ENCODE data around the gene SESN1. TPM values are rescaled to one million over a fixed set of nuclear protein-coding genes. Genes with fewer than 3 reads are reported as not detected.

The SESN1 gene
- total RNA-seq, 2 donors from 2014 or later: 69.6 to 97.3 TPM

DNA sequence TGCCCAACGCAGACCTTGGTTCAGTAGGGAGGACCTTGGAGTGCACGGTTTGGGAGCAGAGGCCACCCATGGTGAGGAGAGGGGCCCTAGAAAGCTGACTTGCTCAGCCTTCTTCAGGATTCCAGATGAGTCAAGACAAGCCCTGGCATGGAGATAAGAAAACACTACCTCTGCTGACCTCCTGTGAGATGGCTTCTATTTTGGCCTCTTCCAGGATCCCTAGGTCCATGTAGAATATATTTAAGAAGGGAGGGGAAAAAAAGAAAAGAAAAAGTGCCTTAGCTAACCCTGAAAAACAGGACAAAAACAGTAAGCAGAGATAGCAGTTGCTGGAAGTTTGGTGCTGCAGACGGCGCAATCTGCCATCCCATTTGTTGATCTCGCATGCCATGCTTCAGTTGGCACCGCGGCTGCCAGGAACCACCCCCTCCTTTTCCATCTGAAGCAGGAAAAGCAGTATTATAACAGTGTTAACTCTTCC, 146.4 kb downstream of the SESN1 start:
- H3K27ac Mint-ChIP-seq: no peak overlapping the region
- H3K4me3 Mint-ChIP-seq: no peak overlapping the region
- H3K9me3 ChIP-seq (ENCODE audit: control insufficient read depth, low read length, poor library complexity, severe bottlenecking): no peaks in the 10 kb centered on the region
- no peaks in the 10 kb centered on the region for H3K36me3 Mint-ChIP-seq (ENCODE audit: low read depth)
- H3K4me1 Mint-ChIP-seq: peaks cover 17% of the 10 kb centered on the region
- H3K27me3 Mint-ChIP-seq: no peaks in the 10 kb centered on the region
- ATAC-seq (no peak), DNase-seq (no peak)

DNA sequence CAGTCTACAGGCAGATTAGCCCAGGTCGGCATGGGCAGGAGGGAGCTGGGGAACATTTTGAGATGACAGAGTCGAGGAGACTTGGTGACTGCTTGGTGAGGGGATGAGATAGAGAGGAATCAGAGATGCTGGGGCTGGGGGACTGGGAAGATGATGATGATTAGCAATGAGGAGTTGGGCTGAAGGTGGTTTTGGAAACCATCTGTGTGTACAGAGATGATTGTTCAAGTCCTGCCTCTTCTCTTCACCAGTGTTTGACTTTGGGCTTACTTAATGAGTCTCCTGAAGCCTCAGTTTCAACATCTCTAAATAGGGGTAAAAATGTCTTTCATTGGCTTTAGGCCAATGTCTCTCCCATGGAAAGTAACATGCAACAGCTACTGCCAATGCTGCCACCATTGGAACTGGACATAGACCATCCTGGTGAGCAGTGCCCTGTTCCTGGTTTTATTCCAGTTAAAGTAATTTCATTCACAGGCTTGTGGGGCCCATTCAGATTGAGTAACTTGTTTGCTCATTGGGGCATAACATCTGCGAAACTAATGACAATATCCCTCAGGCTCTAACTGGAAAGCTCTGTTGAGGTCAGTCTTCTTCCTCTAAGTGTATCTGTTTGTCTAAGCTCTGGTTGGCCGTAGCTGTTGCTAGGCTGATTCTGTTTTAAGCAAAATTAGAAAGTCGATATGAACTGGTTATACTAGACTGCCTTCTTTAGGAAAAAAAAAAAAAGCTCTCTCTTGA, 147.4 kb downstream of the SESN1 start:
- H3K9me3 ChIP-seq (ENCODE audit: control insufficient read depth, low read length, poor library complexity, severe bottlenecking): no peaks in the 10 kb centered on the region
- H3K27me3 Mint-ChIP-seq: no peaks in the 10 kb centered on the region
- H3K27ac Mint-ChIP-seq: no peak overlapping the region
- H3K36me3 Mint-ChIP-seq (ENCODE audit: low read depth): no peaks in the 10 kb centered on the region
- DNase-seq (no peak), ATAC-seq (no peak)
- H3K4me3 Mint-ChIP-seq: no peak overlapping the region
- peaks cover 23% of the 10 kb centered on the region for H3K4me1 Mint-ChIP-seq

DNA sequence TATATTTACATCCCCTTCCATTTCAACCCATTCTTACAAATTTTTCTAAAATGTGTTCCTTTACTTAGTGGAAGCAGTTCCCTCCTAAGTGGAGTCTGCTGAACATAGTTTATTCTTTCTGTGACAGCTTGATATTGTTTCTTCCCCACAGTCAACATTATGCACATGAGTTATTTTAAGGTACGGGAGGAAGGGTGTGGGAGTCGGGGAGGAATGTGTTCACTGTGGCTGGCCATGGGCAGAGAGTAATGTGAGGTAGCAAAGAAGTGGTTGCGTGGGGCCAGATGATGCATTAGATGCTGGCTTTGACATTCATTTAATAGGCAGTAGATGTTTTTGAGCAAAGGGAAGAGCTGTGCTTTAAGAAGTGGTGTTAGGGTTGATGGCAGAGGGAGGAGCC, 148.0 kb downstream of the SESN1 start:
- Mint-ChIP-seq H3K4me1 (peaks cover 24% of the 10 kb centered on the region), H3K4me3 (no peak overlapping the region), H3K27ac (no peak overlapping the region), H3K36me3 (ENCODE audit: low read depth) (no peaks in the 10 kb centered on the region), H3K27me3 (no peaks in the 10 kb centered on the region)
- H3K9me3 ChIP-seq (ENCODE audit: control insufficient read depth, low read length, poor library complexity, severe bottlenecking): no peaks in the 10 kb centered on the region
- DNase-seq (no peak), ATAC-seq (no peak)

GRCh38 chr6:108945681-108946159, 148.9 kb downstream of the SESN1 start:
- no peak overlapping the region for H3K4me3 Mint-ChIP-seq
- H3K27ac Mint-ChIP-seq: no peak overlapping the region
- H3K4me1 Mint-ChIP-seq: peaks cover 27% of the 10 kb centered on the region
- H3K9me3 ChIP-seq (ENCODE audit: control insufficient read depth, low read length, poor library complexity, severe bottlenecking): no peaks in the 10 kb centered on the region
- H3K36me3 Mint-ChIP-seq (ENCODE audit: low read depth): no peaks in the 10 kb centered on the region
- ATAC-seq: no peak
- DNase-seq: no peak
- H3K27me3 Mint-ChIP-seq: no peaks in the 10 kb centered on the region

DNA sequence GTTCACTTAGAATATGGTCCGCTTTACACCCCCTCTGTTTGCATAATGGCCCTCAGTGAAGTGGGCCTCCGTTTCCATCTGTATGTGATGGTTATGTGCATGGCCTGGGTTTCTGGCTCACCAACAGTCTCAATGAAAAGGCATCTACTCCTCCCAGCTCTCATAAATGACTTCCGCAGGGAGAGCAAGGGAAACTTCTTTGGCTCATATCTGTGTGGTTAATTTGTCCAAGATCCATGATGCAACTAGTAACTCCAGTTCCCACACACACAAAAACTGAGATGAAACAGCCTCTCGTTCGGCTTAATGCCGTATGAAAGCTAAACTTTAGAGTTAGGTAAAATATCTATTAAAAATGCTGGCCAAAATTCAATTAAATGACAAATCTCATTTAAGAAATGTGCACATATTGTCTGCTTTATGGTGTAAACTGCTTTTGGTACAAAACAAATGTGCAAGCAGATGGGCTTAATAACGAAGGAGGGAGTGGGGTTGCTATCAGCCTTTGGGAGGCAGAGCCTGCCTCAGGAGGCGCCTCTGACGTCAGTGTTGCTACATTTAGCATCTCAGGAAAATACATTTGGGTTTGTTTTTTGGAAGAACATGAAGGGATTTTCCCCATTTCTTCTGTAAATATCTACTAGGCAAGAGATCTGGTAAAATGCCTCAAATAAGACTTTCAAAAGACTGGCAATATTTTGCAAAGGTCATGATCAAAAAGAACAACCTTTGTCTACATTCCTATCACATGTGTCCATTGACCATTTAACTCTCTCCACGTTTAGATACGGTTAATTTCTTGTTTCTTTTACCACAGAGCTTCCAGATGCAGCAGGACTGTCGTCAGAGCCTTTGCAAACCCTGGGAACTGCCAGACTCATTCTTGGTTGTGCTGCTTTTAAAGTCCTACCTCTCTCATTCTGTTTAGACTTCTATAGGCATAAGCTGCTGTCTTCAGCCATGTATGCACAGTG, 149.7 kb downstream of the SESN1 start:
- H3K27ac Mint-ChIP-seq: peak overlapping the region; percentile 62
- H3K27me3 Mint-ChIP-seq: no peaks in the 10 kb centered on the region
- no peak overlapping the region for H3K4me3 Mint-ChIP-seq
- ATAC-seq: no peak
- no peak for DNase-seq
- no peaks in the 10 kb centered on the region for H3K9me3 ChIP-seq (ENCODE audit: control insufficient read depth, low read length, poor library complexity, severe bottlenecking)
- H3K4me1 Mint-ChIP-seq: peaks cover 27% of the 10 kb centered on the region
- peaks cover 1% of the 10 kb centered on the region for H3K36me3 Mint-ChIP-seq (ENCODE audit: low read depth)

GRCh38 chr6:108944071-108944470, 150.6 kb downstream of the SESN1 start:
- Mint-ChIP-seq H3K27me3 (no peaks in the 10 kb centered on the region), H3K4me3 (no peak overlapping the region), H3K27ac (peak overlapping the region; percentile 62), H3K36me3 (ENCODE audit: low read depth) (peaks cover 2% of the 10 kb centered on the region), H3K4me1 (peaks cover 29% of the 10 kb centered on the region)
- H3K9me3 ChIP-seq (ENCODE audit: control insufficient read depth, low read length, poor library complexity, severe bottlenecking): no peaks in the 10 kb centered on the region
- DNase-seq: no peak
- ATAC-seq: no peak

DNA sequence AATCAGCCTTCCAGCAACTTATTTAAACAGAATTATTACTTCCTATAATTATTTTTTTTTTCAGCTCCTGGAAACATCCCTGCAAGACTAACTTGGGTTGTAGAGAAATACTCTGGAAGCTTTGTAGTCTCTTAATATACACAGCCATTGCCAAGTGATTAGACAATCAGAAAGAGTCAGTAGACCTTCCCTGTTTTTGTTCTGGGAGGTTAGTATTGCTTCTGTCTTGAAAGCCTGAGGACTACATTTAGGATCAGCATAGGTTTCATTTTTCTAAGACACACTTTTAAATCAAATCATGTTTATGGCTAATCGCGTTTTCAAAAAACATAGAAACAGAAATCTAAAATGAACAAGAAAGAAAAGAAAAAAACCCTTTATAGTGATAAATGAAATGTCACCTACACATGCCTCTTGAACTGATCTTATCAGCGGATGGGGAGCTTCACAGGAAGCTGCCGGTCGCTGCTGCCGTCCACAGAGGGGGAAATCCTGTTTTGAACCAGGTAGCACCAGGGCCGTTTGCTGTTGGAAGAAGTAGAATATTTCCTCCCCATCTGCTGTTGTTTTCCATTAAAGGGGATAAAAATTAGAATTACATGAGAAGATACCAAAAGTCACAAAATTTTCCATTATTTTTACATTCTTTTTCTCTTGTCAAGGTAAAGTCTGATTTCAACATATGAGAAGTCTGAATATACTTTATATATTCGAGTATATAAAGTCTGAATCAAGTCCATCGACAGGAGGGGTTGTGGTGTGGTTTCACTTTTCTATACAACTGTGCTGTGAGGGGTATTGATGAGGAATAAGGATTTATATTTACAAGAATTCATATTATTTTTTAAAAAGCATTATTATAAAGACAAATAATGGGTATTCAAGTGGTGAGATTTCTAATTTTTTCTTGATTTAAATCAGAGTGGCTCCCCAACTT, 151.8 kb downstream of the SESN1 start:
- peak; percentile 45 to 52 (median 47) for DNase-seq
- Mint-ChIP-seq H3K4me3 (peak overlapping the region; percentile 79), H3K27ac (peak overlapping the region; percentile 94), H3K27me3 (no peaks in the 10 kb centered on the region), H3K4me1 (peaks cover 26% of the 10 kb centered on the region), H3K36me3 (ENCODE audit: low read depth) (peaks cover 2% of the 10 kb centered on the region)
- ATAC-seq: peak; percentile 100
- no peaks in the 10 kb centered on the region for H3K9me3 ChIP-seq (ENCODE audit: control insufficient read depth, low read length, poor library complexity, severe bottlenecking)

GRCh38 chr6:108941859-108942258, 152.8 kb downstream of the SESN1 start:
- no peak for DNase-seq
- Mint-ChIP-seq H3K27me3 (no peaks in the 10 kb centered on the region), H3K4me1 (peaks cover 28% of the 10 kb centered on the region), H3K4me3 (no peak overlapping the region), H3K36me3 (ENCODE audit: low read depth) (peaks cover 4% of the 10 kb centered on the region), H3K27ac (peak overlapping the region; percentile 94)
- no peaks in the 10 kb centered on the region for H3K9me3 ChIP-seq (ENCODE audit: control insufficient read depth, low read length, poor library complexity, severe bottlenecking)
- no peak for ATAC-seq

- peaks cover 29% of the 10 kb centered on the region for H3K4me1 Mint-ChIP-seq
- no peaks in the 10 kb centered on the region for H3K27me3 Mint-ChIP-seq
- ATAC-seq (no peak), DNase-seq (no peak)
- H3K36me3 Mint-ChIP-seq (ENCODE audit: low read depth): peaks cover 4% of the 10 kb centered on the region
- no peak overlapping the region for H3K27ac Mint-ChIP-seq
- no peak overlapping the region for H3K4me3 Mint-ChIP-seq
- H3K9me3 ChIP-seq (ENCODE audit: control insufficient read depth, low read length, poor library complexity, severe bottlenecking): no peaks in the 10 kb centered on the region
These were observed 153.4 kb downstream of the SESN1 start for GRCh38 chr6:108941281-108941680.

- no peak for ATAC-seq
- no peak overlapping the region for H3K27ac Mint-ChIP-seq
These were observed 153.9 kb downstream of the SESN1 start for GRCh38 chr6:108940741-108941140.

GRCh38 chr6:108937170-108937569, 157.5 kb downstream of the SESN1 start:
- ATAC-seq (no peak), DNase-seq (no peak)
- H3K4me1 Mint-ChIP-seq: peaks cover 15% of the 10 kb centered on the region
- H3K9me3 ChIP-seq (ENCODE audit: control insufficient read depth, low read length, poor library complexity, severe bottlenecking): no peaks in the 10 kb centered on the region
- peaks cover 4% of the 10 kb centered on the region for H3K36me3 Mint-ChIP-seq (ENCODE audit: low read depth)
- no peak overlapping the region for H3K27ac Mint-ChIP-seq
- H3K27me3 Mint-ChIP-seq: no peaks in the 10 kb centered on the region
- H3K4me3 Mint-ChIP-seq: no peak overlapping the region

More at GRCh38 chr6:108940741-108941140, 153.9 kb downstream of the SESN1 start:
- no peaks in the 10 kb centered on the region for H3K9me3 ChIP-seq (ENCODE audit: control insufficient read depth, low read length, poor library complexity, severe bottlenecking)
- Mint-ChIP-seq H3K36me3 (ENCODE audit: low read depth) (peaks cover 4% of the 10 kb centered on the region), H3K27me3 (no peaks in the 10 kb centered on the region), H3K4me3 (no peak overlapping the region), H3K4me1 (peaks cover 26% of the 10 kb centered on the region)
- no peak for DNase-seq

Data from T-helper 17 cell (primary cell).